Gastroesophageal sphincter (tissue), 3 donors: Measurements from ENCODE around the gene RNF152.

Experiments used
- POLR2A ChIP-seq, 2 donors: fragments of 450-650 bp; IDR thresholded peaks; one replicate each; pipeline ENCODE4 v1.6.1; 2017; ENCODE audit warnings: antibody characterized with exemption in 2 of 2, mild to moderate bottlenecking in 2 of 2, moderate library complexity in 1 of 2
- POLR2AphosphoS5 ChIP-seq: sonication (generic); formaldehyde crosslinking; IDR thresholded peaks from one replicate; pipeline ENCODE4 v1.6.1; 2017; ENCODE audit warnings: antibody characterized with exemption
- TF ChIP-seq, protein P1 (sequence below), 4 experiments: fragments of 200-600 bp in 2 of 4; fragments of 450-650 bp in 2 of 4; sonication (generic) in 1 of 4; IDR thresholded peaks; one replicate each; pipeline ENCODE4 v1.5.1; 2017 to 2019; ENCODE audit warnings: antibody characterized with exemption in 4 of 4, mild to moderate bottlenecking in 2 of 4, moderate library complexity in 2 of 4

- TF ChIP-seq, protein P1, sequence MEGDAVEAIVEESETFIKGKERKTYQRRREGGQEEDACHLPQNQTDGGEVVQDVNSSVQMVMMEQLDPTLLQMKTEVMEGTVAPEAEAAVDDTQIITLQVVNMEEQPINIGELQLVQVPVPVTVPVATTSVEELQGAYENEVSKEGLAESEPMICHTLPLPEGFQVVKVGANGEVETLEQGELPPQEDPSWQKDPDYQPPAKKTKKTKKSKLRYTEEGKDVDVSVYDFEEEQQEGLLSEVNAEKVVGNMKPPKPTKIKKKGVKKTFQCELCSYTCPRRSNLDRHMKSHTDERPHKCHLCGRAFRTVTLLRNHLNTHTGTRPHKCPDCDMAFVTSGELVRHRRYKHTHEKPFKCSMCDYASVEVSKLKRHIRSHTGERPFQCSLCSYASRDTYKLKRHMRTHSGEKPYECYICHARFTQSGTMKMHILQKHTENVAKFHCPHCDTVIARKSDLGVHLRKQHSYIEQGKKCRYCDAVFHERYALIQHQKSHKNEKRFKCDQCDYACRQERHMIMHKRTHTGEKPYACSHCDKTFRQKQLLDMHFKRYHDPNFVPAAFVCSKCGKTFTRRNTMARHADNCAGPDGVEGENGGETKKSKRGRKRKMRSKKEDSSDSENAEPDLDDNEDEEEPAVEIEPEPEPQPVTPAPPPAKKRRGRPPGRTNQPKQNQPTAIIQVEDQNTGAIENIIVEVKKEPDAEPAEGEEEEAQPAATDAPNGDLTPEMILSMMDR (IDR thresholded peaks at IDR 0.05), result no peak
- no peak for TF ChIP-seq POLR2A (IDR thresholded peaks at IDR 0.05)
- TF ChIP-seq POLR2AphosphoS5, result no peak
Observed at GRCh38 chr18:61833978-61834377, 58.8 kb downstream of the RNF152 start.
